Upper lobe of right lung (tissue), 1 donor: ENCODE measurements around the gene PIP5K1C. TPM values are rescaled to one million over a fixed set of nuclear protein-coding genes. Genes with fewer than 3 reads are reported as not detected.
A peak's percentile ranks its signal among the peaks of the same experiment; 100 is the strongest.

ENCODE experiments used
- ATAC-seq: fragments of 200-7000 bp; cut with Tn5 transposase; one replicate; pipeline ENCODE4 v1.9.1; 2020; ENCODE audit warnings: mild to moderate bottlenecking, moderate library complexity
- DNase-seq: peaks from one replicate; pipeline ENCODE4 v3.0.0-alpha.2; 2020
- H3K27ac ChIP-seq: fragments of 200-600 bp; one replicate; pipeline ENCODE4 v1.8.0; 2022
- H3K27me3 ChIP-seq: fragments of 200-600 bp; one replicate; pipeline ENCODE4 v1.8.0; 2022; ENCODE audit warnings: mild to moderate bottlenecking
- H3K36me3 ChIP-seq: fragments of 200-600 bp; one replicate; pipeline ENCODE4 v1.8.0; 2022
- H3K4me1 ChIP-seq: fragments of 200-600 bp; one replicate; pipeline ENCODE4 v1.8.0; 2022
- H3K4me3 ChIP-seq: fragments of 200-600 bp; one replicate; pipeline ENCODE4 v1.8.0; 2022; ENCODE audit warnings: mild to moderate bottlenecking
- H3K9me3 ChIP-seq: fragments of 200-600 bp; one replicate; pipeline ENCODE4 v1.8.0; 2022
- CTCF ChIP-seq: fragments of 200-600 bp; IDR thresholded peaks from one replicate; pipeline ENCODE4 v1.8.0; 2022; ENCODE audit warnings: antibody characterized with exemption
- intact Hi-C: fragments of 100-400 bp; cut with DNase I; formaldehyde crosslinking; loops from one replicate; pipeline ENCODE4 v1.11.0; 2022
- total RNA-seq: library from RNA; stranded (reverse); fragmentation: NEBNext Ultra II Directional; extraction: Animal tissue kit (Norgen Biotek cat#: 25700); gene quantifications from one replicate; pipeline ENCODE4 v1.2.1, GENCODE V29; 2021
- donor health status: DM: no; HTN: yes; CAD: no; lungs with severe emphysema.

PIP5K1C gene
- total RNA-seq, 1 donor from 2014 or later: 42.1 TPM

DNA sequence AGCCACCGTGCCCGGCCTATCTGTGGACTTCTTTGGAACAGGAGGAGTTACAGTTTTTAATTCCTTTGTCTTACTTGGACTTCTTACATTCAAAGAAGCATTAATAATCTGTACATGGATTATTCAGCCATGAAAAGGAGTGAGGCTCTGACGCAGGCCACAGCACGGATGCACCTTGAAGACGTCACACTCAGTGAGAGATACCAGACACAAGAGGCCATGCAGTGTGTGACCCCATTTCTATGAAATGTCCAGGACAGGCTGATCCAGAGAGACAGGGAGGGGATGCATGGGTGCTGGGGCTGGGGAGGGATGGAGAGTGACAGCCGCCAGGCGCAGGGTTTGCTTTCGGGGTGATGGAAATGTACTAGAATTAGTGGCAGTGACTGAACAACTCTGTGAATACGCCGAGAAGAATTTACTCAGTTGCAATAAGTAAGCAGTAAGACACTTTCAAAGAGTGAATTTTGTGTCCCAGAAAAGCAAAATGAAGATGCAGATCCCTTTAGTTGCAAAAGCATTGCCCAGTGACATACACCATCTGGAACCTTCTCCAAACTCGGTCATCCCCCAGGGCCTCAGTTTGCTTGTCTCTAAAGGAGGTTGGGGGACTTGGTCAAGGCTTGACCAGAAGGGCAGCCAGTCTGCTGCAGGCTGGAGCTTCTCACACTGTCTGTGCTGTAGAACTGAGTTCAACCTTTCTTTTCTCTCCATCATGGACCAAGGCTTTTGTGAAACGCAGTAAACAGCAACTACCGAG, 25.3 kb downstream of the PIP5K1C start:
- H3K4me3 ChIP-seq: no peak overlapping the region
- no peak overlapping the region for H3K27ac ChIP-seq
- no peak for TF ChIP-seq CTCF
- ATAC-seq (no peak), DNase-seq (no peak)
- peaks cover 4% of the 10 kb centered on the region for H3K36me3 ChIP-seq
- intact Hi-C loops: no loop called here
- H3K4me1 ChIP-seq: peaks cover 21% of the 10 kb centered on the region
- H3K9me3 ChIP-seq: no peaks in the 10 kb centered on the region
- H3K27me3 ChIP-seq: no peaks in the 10 kb centered on the region

DNA sequence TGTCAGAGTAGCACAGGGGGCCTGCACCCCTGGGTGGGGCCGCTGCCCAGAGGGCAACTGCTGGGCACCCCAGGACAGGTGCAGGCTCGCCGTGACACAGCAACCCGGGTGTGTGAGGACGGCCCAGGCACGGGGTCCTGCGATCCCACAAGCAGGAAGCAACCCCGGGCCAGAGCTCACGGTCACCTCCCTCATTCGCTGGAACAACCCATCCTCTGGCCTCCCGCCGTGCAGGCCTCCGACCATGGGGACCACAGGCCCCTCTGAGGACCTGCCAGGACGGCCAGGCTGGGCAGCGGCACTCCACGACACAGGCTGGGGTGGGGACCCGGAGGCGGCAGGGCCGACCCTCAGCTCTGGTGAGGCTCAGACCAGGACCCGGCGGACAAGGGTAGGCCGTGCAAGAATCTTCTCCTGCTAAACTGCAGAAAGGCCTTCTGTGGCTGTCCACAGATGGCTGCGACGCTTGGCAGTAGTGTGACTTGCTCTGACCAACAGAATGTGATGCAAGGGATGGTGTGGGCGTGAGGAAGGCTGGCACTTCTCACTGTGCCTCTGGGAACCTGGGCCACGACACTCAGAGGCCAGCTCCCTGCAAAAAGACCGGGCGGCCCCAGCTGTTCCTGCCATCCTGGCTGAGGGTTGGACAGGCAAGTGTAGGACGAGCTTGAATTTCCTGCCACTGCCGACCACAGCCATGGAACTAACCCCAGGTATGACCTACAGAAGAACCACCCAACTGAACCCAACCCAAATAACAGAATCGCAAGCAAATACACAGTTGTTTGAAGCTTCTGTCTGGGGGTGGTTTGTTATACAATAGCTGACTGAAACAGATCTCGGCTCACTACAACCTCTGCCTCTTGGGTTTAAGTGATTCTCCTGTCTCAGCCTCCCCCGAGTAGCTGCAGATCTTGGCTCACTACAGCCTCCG, 26.5 kb downstream of the PIP5K1C start:
- Histone ChIP-seq H3K9me3 (no peaks in the 10 kb centered on the region), H3K4me1 (peaks cover 27% of the 10 kb centered on the region), H3K4me3 (no peak overlapping the region), H3K36me3 (peaks cover 4% of the 10 kb centered on the region), H3K27me3 (no peaks in the 10 kb centered on the region), H3K27ac (no peak overlapping the region)
- intact Hi-C loops: no loop called here
- DNase-seq (no peak), ATAC-seq (peak; percentile 54)
- no peak for TF ChIP-seq CTCF

DNA sequence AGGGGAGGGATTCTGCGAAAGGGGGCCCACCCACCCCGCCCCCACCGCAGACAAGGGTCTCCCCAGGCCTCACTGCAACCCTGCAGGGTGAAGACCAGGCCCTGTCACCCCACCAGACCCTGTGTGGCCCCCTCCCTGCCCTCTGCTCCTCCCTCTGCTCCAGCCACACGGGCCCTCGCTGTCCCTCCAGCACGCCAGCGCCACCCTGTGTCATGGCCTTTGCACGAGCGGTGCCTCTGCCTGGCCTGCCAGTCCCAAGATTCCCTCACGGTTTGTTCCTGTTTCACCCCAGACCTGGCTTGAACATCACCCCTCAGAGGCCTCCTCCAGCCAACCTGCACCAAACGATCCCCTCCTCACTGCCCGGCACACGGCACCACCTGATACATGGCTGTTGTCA, 27.3 kb downstream of the PIP5K1C start:
- no peak for ATAC-seq
- TF ChIP-seq CTCF: no peak
- Histone ChIP-seq H3K36me3 (peaks cover 4% of the 10 kb centered on the region), H3K4me3 (no peak overlapping the region), H3K9me3 (no peaks in the 10 kb centered on the region), H3K27ac (no peak overlapping the region), H3K27me3 (no peaks in the 10 kb centered on the region), H3K4me1 (peaks cover 27% of the 10 kb centered on the region)
- DNase-seq: no peak
- intact Hi-C loops: no loop called here

GRCh38 chr19:3672575-3672948, 27.7 kb downstream of the PIP5K1C start:
- no peak overlapping the region for H3K4me3 ChIP-seq
- intact Hi-C loops: no loop called here
- peaks cover 27% of the 10 kb centered on the region for H3K4me1 ChIP-seq
- H3K27ac ChIP-seq: peak overlapping the region; percentile 85
- ATAC-seq: no peak
- DNase-seq: no peak
- no peak for TF ChIP-seq CTCF
- no peaks in the 10 kb centered on the region for H3K9me3 ChIP-seq
- no peaks in the 10 kb centered on the region for H3K27me3 ChIP-seq
- peaks cover 4% of the 10 kb centered on the region for H3K36me3 ChIP-seq

- DNase-seq: no peak
- Histone ChIP-seq H3K36me3 (peaks cover 4% of the 10 kb centered on the region), H3K4me1 (peaks cover 27% of the 10 kb centered on the region), H3K27ac (peak overlapping the region; percentile 85), H3K4me3 (no peak overlapping the region), H3K27me3 (no peaks in the 10 kb centered on the region), H3K9me3 (no peaks in the 10 kb centered on the region)
- intact Hi-C loops: no loop called here
- peak; percentile 4 for ATAC-seq
- TF ChIP-seq CTCF: no peak
Observed at GRCh38 chr19:3671680-3672574, 28.3 kb downstream of the PIP5K1C start.
